Upper lobe of right lung (tissue), 1 donor: ENCODE measurements around the gene CCAR1. TPM values are rescaled to one million over a fixed set of nuclear protein-coding genes. Genes with fewer than 3 reads are reported as not detected.
"Not testable (repeated sequence)": the region's sequence is repeated elsewhere in the genome, so short reads cannot be mapped to it uniquely, and the experiment has no call there.

Experiments
- ATAC-seq: fragments of 200-7000 bp; cut with Tn5 transposase; one replicate; pipeline ENCODE4 v1.9.1; 2020; ENCODE audit warnings: mild to moderate bottlenecking, moderate library complexity
- DNase-seq: peaks from one replicate; pipeline ENCODE4 v3.0.0-alpha.2; 2020
- H3K27ac ChIP-seq: fragments of 200-600 bp; one replicate; pipeline ENCODE4 v1.8.0; 2022
- H3K27me3 ChIP-seq: fragments of 200-600 bp; one replicate; pipeline ENCODE4 v1.8.0; 2022; ENCODE audit warnings: mild to moderate bottlenecking
- H3K36me3 ChIP-seq: fragments of 200-600 bp; one replicate; pipeline ENCODE4 v1.8.0; 2022
- H3K4me1 ChIP-seq: fragments of 200-600 bp; one replicate; pipeline ENCODE4 v1.8.0; 2022
- H3K4me3 ChIP-seq: fragments of 200-600 bp; one replicate; pipeline ENCODE4 v1.8.0; 2022; ENCODE audit warnings: mild to moderate bottlenecking
- H3K9me3 ChIP-seq: fragments of 200-600 bp; one replicate; pipeline ENCODE4 v1.8.0; 2022
- CTCF ChIP-seq: fragments of 200-600 bp; IDR thresholded peaks from one replicate; pipeline ENCODE4 v1.8.0; 2022; ENCODE audit warnings: antibody characterized with exemption
- intact Hi-C: fragments of 100-400 bp; cut with DNase I; formaldehyde crosslinking; loops from one replicate; pipeline ENCODE4 v1.11.0; 2022
- total RNA-seq: library from RNA; stranded (reverse); fragmentation: NEBNext Ultra II Directional; extraction: Animal tissue kit (Norgen Biotek cat#: 25700); gene quantifications from one replicate; pipeline ENCODE4 v1.2.1, GENCODE V29; 2021
- donor health status: DM: no; HTN: yes; CAD: no; lungs with severe emphysema.

The CCAR1 gene
- total RNA-seq, 1 donor from 2014 or later: 45.8 TPM

DNA sequence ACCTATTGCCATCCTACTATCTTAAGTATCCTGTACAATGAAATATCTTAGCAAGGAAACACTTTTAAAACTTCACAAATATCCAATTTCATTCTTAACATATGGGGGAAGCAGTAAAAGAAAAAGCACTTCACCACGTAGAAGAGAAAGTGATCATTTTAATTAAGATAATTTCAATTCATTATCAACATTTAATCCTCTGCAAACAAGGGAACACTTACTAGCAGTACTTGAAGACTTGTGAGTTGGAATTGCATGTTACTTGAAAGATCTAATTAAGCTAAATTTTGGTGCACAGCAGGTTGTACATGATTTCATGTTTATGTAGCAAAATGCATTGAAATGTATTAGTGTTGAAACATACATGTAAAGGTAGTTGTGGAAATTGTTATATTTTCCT, 20.8 kb upstream of the CCAR1 start:
- no peaks in the 10 kb centered on the region for H3K4me1 ChIP-seq
- H3K27me3 ChIP-seq: no peaks in the 10 kb centered on the region
- DNase-seq (no peak), ATAC-seq (no peak)
- no peak overlapping the region for H3K4me3 ChIP-seq
- H3K27ac ChIP-seq: no peak overlapping the region
- no peaks in the 10 kb centered on the region for H3K9me3 ChIP-seq
- no peaks in the 10 kb centered on the region for H3K36me3 ChIP-seq
- TF ChIP-seq CTCF: no peak
- intact Hi-C loops: no loop called here

DNA sequence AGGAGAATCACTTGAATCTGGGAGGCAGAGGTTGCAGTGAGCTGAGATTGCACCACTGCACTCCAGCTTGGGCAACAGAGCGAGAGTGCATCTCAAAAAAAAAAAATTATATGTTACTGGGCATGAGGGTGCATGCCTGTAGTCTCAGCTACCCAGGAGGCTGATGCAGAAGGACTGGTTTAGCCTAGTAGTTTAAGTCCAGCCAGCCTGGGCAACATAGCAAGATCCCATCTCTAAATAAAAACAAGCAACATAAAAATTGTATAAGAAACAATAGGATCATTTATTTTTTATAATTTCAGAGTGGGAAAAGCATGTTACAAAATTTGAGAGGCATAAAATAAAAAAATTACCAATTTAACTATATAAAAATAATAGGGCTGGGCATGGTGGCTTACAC, 15.5 kb upstream of the CCAR1 start:
- intact Hi-C loops: no loop called here
- H3K27me3 ChIP-seq: no peaks in the 10 kb centered on the region
- TF ChIP-seq CTCF: no peak
- ATAC-seq (no peak), DNase-seq (no peak)
- no peak overlapping the region for H3K4me3 ChIP-seq
- H3K9me3 ChIP-seq: no peaks in the 10 kb centered on the region
- no peaks in the 10 kb centered on the region for H3K36me3 ChIP-seq
- no peaks in the 10 kb centered on the region for H3K4me1 ChIP-seq
- H3K27ac ChIP-seq: no peak overlapping the region

- intact Hi-C loops, ATAC-seq, H3K9me3 ChIP-seq, H3K27me3 ChIP-seq, DNase-seq, H3K4me3 ChIP-seq, H3K36me3 ChIP-seq, H3K27ac ChIP-seq, H3K4me1 ChIP-seq: not testable (repeated sequence)
Measured at GRCh38 chr10:68708987-68709386, 12.1 kb upstream of the CCAR1 start.

GRCh38 chr10:68713065-68713464, 8.0 kb upstream of the CCAR1 start:
- H3K4me1 ChIP-seq, H3K36me3 ChIP-seq, H3K27ac ChIP-seq, H3K4me3 ChIP-seq, H3K27me3 ChIP-seq, intact Hi-C loops, H3K9me3 ChIP-seq, ATAC-seq: not testable (repeated sequence)
- DNase-seq: peak; percentile 69

- H3K4me3 ChIP-seq: no peak overlapping the region
Measured at GRCh38 chr10:68717435-68717834, 3.6 kb upstream of the CCAR1 start.

DNA sequence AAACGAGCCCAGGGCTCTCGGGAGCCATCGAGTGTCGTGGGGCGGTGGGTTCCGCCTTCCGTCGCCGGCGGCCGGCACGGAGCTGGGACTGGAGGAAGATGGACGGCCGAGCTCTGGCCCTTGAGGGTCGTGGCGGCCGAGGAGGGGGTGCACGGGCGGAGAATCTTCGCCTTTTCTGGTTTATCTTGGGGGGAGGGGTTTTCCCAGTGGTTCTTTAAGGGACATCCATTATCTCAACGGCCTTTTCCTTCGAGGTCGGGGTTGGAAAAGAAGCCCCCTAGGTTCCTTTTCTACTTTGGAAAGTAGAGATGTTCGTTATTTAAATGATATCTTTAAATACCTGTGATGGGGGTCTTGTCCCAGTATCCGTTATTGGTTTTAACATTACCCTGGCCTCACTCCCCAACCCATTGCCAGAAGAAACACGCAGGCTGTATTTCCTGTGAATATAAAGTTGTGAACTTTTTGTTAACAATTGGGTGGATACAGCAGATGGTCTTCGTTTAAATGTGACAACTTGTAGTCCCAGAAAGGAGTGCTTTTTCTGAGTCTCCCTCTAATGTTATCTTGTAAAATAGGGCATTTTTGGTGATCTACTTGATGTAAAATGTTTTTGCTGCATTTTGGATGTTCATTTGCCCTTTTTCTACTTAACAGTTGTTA, 765 bp downstream of the CCAR1 start:
- Histone ChIP-seq H3K27me3 (no peaks in the 10 kb centered on the region), H3K36me3 (peaks cover 37% of the 10 kb centered on the region), H3K4me3 (peak overlapping the region; percentile 96), H3K4me1 (peaks cover 11% of the 10 kb centered on the region), H3K27ac (peak overlapping the region; percentile 93), H3K9me3 (no peaks in the 10 kb centered on the region)
- intact Hi-C loops: no loop called here
- TF ChIP-seq CTCF: no peak
- DNase-seq: no peak
- no peak for ATAC-seq

More at GRCh38 chr10:68717435-68717834, 3.6 kb upstream of the CCAR1 start:
- no peak for ATAC-seq
- no peak for DNase-seq
- Histone ChIP-seq H3K27ac (no peak overlapping the region), H3K36me3 (no peaks in the 10 kb centered on the region), H3K27me3 (no peaks in the 10 kb centered on the region), H3K4me1 (peaks cover 5% of the 10 kb centered on the region), H3K9me3 (no peaks in the 10 kb centered on the region)
- no peak for TF ChIP-seq CTCF
- intact Hi-C loops: no loop called here

- ATAC-seq: no peak
- TF ChIP-seq CTCF: no peak
- DNase-seq: no peak
- intact Hi-C loops: no loop called here
- Histone ChIP-seq H3K27ac (no peak overlapping the region), H3K9me3 (no peaks in the 10 kb centered on the region), H3K4me3 (no peak overlapping the region), H3K36me3 (peaks cover 68% of the 10 kb centered on the region), H3K27me3 (no peaks in the 10 kb centered on the region), H3K4me1 (peaks cover 11% of the 10 kb centered on the region)
Measured at GRCh38 chr10:68725016-68725415, 4.0 kb downstream of the CCAR1 start.
